Measurements from ENCODE around the gene CACNB4. TPM values are rescaled to one million over a fixed set of nuclear protein-coding genes. Genes with fewer than 3 reads are reported as not detected.
A peak's percentile ranks its signal among the peaks of the same experiment; 100 is the strongest.

The CACNB4 gene
- total and polyA plus RNA-seq, 2 of the 4 experiments (the other 2 are of a cell fraction) = 0.12 to 0.36 TPM

DNA sequence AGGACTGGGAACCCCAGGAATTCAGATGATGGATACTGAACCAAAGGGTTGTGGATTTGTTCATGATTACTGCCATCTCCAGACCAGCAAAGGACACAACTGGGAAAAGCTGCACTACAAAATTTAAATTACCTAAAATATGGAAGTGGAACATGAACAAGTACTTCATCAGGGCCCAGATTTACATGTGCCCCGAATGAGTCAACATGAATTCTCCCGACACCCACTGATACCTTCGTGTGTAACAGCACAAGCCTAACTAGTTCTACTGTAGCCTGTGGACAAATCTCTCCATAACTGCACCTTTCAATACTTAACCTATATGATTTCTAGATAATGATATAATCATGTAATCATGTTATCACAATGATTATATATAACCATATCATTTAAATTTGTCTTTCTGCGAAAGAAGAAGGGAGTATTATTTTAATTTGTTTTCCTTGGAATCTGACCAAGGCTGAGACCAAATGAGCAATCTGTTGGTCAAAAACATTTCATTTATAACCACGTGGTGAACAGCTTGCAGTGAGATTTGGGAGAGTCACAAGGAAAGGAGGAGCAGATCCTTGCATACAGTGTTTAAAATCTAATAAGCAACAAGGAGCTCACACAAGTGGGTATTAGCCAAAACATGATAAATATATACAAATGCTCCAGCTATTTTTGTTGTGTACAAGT, 70.5 kb downstream of the CACNB4 start:
- no peak overlapping the region for H2AK9ac ChIP-seq (replicated peaks; ENCODE audit: low read depth, low read length, poor library complexity)
- ATAC-seq (ENCODE audit: low read depth) (no peak), DNase-seq (peak; percentile 12)
- H3K9me3 ChIP-seq (ENCODE audit: control insufficient read depth, insufficient read depth, low read length) = no peaks in the 10 kb centered on the region
- peaks cover 15% of the 10 kb centered on the region for H3K27me3 ChIP-seq (ENCODE audit: control insufficient read depth, insufficient read depth, low read length)
- H2BK15ac ChIP-seq (ENCODE audit: low read depth, low read length) = no peak overlapping the region
- H3K56ac ChIP-seq (ENCODE audit: extremely low read depth, insufficient read depth, low read length) = no peak overlapping the region
- no peak overlapping the region for H4K5ac ChIP-seq (ENCODE audit: low read depth, low read length)
- no peak overlapping the region for H4K8ac ChIP-seq (ENCODE audit: low read depth in 2 of 2, low read length in 2 of 2)
- H2AK5ac ChIP-seq (ENCODE audit: low read depth, low read length) = no peak overlapping the region
- no peak overlapping the region for H2AFZ ChIP-seq (replicated peaks; ENCODE audit: low read length, poor library complexity)
- no peak overlapping the region for H3K4ac ChIP-seq (ENCODE audit: low read depth, low read length)
- H4K91ac ChIP-seq (ENCODE audit: insufficient read depth, low read depth, low read length) = no peak overlapping the region
- WGBS, 2 experiments (ENCODE audit: extremely low coverage in 2 of 2, insufficient read length in 1 of 2) = no CpG with 5 or more reads among the region's 5 CpGs
- H3K4me1 ChIP-seq (ENCODE audit: control insufficient read depth, insufficient read depth, low read length) = no peaks in the 10 kb centered on the region
- H4K20me1 ChIP-seq (ENCODE audit: insufficient read depth, low read length) = no peaks in the 10 kb centered on the region
- intact Hi-C loops (cut with micrococcal nuclease) = no loop called here
- no peaks in the 10 kb centered on the region for H3K36me3 ChIP-seq (ENCODE audit: control insufficient read depth, insufficient read depth, low read length)
- H3K9ac ChIP-seq (ENCODE audit: low read depth, low read length) = no peak overlapping the region
- no peak overlapping the region for H3K23ac ChIP-seq (ENCODE audit: low read depth, low read length)
- H3K4me3 ChIP-seq (ENCODE audit: insufficient read depth, low read depth, low read length) = no peak overlapping the region
- no peak overlapping the region for H3K14ac ChIP-seq (replicated peaks; ENCODE audit: low read depth, low read length)
- no peak overlapping the region for H3K18ac ChIP-seq (ENCODE audit: low read depth, low read length)
- TF ChIP-seq, protein P1, sequence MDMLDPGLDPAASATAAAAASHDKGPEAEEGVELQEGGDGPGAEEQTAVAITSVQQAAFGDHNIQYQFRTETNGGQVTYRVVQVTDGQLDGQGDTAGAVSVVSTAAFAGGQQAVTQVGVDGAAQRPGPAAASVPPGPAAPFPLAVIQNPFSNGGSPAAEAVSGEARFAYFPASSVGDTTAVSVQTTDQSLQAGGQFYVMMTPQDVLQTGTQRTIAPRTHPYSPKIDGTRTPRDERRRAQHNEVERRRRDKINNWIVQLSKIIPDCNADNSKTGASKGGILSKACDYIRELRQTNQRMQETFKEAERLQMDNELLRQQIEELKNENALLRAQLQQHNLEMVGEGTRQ (IDR thresholded peaks at IDR 0.05; ENCODE audit: low read depth, low read length) = no peak; the same call in 1 of the 2 replicates
- TF ChIP-seq CEBPB (IDR thresholded peaks at IDR 0.05; ENCODE audit: low read depth, low read length) = no peak
- TF ChIP-seq MXI1 (IDR thresholded peaks at IDR 0.05; ENCODE audit: borderline replicate concordance, low read depth, low read length) = no peak
- TF ChIP-seq FOS (IDR thresholded peaks at IDR 0.05; ENCODE audit: low read depth, low read length) = no peak
- no peak for TF ChIP-seq RCOR1 (IDR thresholded peaks at IDR 0.05; ENCODE audit: insufficient replicate concordance, low read length)
- no peak overlapping the region for H3K4me2 ChIP-seq (ENCODE audit: low read depth, low read length)
- H2BK5ac ChIP-seq (ENCODE audit: low read depth, low read length, poor library complexity, severe bottlenecking) = no peak overlapping the region
- dilution Hi-C loops (cut with HindIII; ENCODE audit: low sequenced_read_pairs, unreplicated experiment) = no loop called here
- ChIA-PET POLR2A (ENCODE audit: unreplicated experiment) (no interaction called here), CTCF (interaction anchor here (1.0 kb wide), 1 partner anchor 9 kb away, joined by 3 read pairs; no protein-coding TSS in a partner anchor)
- no peaks in the 10 kb centered on the region for H3K9me1 ChIP-seq (ENCODE audit: insufficient read depth, low read length)
- in situ Hi-C loops (cut with MboI; ENCODE audit: low sequenced_read_pairs) = no loop called here
- no peak overlapping the region for H2BK120ac ChIP-seq (ENCODE audit: low read depth, low read length)
- H2BK20ac ChIP-seq (ENCODE audit: low read depth, low read length) = no peak overlapping the region
- no TSS peak for BruUV-seq (replicated peaks)
- H3K79me1 ChIP-seq (ENCODE audit: low read depth in 1 of 2, low read length in 2 of 2) = no peaks in the 10 kb centered on the region
- no peak overlapping the region for H3K27ac ChIP-seq (ENCODE audit: insufficient read depth, low read length)
